HCT116 (cell line): ENCODE results near the gene AMT.

Source experiments
- POLR2A ChIP-seq: IDR thresholded peaks from 2 replicates; pipeline ENCODE4 v1.7.0; 2011; ENCODE audit warnings: borderline replicate concordance; ENCODE audit not compliant: insufficient read depth, insufficient read length; ENCODE audit errors: extremely low read depth
- TCF7L2 ChIP-seq: IDR thresholded peaks from 2 replicates; pipeline ENCODE4 v1.7.0; 2011; ENCODE audit warnings: borderline replicate concordance, inconsistent platforms; ENCODE audit not compliant: insufficient read depth, insufficient read length; ENCODE audit errors: extremely low read depth

DNA sequence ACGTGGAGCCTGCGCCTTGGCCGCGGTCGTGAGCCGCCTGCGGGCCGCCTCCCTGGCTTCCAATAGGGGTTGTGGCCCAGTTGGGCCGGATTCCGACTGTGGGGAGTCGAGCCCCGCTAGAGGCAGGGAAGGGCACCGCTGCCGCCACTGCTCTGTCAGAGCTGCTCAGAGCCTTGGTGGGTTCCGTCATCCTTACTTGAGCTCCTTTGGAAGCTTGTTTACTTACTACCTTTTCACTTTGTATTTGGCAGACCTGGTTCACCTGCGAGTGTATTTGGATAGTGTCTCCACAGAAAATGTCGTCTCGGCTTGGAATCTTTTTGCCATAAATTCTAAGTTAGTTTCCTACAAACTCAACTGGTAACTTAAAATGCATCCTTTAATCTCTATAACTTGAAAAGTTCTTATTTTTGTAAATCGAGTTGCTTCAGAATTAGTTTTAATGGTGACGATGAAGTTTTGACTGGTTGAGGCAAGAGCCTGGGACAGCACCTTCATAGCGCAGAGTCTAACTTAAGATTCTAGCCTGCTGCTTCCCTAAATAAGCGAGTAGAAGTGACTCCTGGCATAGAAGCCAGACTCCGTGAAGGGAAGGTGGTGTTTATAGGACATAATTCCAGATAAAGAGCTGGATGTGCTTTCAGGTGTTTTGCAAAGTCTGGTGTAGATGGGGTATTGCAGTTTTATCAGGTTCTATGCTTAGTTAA, 48.6 kb upstream of the AMT start:
- TF ChIP-seq TCF7L2 (no peak), POLR2A (no peak)
